ENCODE results near the gene PITX2. TPM values are rescaled to one million over a fixed set of nuclear protein-coding genes. Genes with fewer than 3 reads are reported as not detected.

PITX2 gene
- total and polyA plus RNA-seq, 2 of the 8 experiments (the other 6 are each of a cell fraction or from before 2014, with no cell fraction given), result 0.09 to 0.67 TPM

DNA sequence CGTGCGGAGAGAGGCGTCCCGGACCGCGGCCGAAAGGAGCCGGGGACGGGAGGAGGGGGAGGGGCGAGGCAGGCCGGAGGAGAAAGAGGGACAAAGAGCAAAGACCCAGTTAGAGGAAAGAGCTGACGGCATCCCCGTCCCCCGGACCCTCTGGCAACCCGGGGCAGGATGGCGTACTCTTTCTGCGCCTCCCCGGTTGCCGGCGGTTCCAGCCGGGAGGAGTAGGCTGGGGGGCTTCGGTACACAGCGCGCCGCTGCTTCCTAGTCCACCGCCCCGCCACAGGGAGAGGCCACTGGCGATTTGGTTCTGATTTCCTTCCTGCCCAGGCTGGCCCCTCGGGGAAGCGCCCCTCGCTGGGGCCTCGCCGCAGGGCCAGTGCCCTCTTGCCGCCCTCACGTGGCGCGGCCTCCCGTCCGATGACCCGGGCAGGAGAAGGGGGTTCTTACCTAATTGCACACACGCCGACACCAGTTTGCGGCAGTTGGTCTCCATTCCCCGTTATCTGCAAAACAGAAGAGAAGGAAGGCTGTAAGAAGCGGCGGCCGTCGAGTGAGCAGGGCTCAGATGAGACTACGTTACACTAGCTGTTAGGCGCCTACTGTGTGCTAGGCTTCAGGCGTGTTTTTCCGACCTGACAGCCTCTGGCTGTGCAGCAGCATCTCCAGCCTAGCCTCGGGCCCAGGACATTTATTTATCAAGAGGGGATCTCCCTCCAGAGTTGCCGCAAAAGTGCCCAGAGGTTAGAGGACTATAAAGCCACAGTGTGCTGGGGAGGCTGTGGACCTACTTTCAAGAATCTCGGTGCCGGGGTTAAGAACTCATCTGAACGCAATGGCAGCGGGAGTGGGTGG lies 9.9 kb upstream of the PITX2 start (continued):
- TF ChIP-seq CTBP2 (IDR thresholded peaks at IDR 0.05; ENCODE audit: borderline replicate concordance, insufficient read depth, insufficient read length, low read length), result no peak
- TF ChIP-seq, protein P1, sequence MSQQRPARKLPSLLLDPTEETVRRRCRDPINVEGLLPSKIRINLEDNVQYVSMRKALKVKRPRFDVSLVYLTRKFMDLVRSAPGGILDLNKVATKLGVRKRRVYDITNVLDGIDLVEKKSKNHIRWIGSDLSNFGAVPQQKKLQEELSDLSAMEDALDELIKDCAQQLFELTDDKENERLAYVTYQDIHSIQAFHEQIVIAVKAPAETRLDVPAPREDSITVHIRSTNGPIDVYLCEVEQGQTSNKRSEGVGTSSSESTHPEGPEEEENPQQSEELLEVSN (IDR thresholded peaks at IDR 0.05), result peak; percentile 35
- TF ChIP-seq KDM4A (IDR thresholded peaks at IDR 0.05; ENCODE audit: low read depth, low read length, severe bottlenecking), result peak; percentile 63
